ENCODE measurements around the gene ZMYM4.

ZMYM4 gene

GRCh38 chr1:35394386-35394785 is 125.9 kb downstream of the ZMYM4 start:
- no peak for TF ChIP-seq CSRNP3 (CRISPR knock-in tag; IDR thresholded peaks at IDR 0.05)
- TF ChIP-seq ZNF70 (CRISPR knock-in tag; IDR thresholded peaks at IDR 0.05) = no peak
- no peak for TF ChIP-seq ZC3H10 (CRISPR knock-in tag; IDR thresholded peaks at IDR 0.05)
- no peak for TF ChIP-seq OSR1 (CRISPR knock-in tag; IDR thresholded peaks at IDR 0.05)
- TF ChIP-seq ESRRG (CRISPR knock-in tag; IDR thresholded peaks at IDR 0.05) = no peak
- no peak for TF ChIP-seq ARNTL (CRISPR knock-in tag; IDR thresholded peaks at IDR 0.05; ENCODE audit: borderline replicate concordance, low read depth)
- TF ChIP-seq ISL1 (CRISPR knock-in tag; IDR thresholded peaks at IDR 0.05) = no peak
- no peak for TF ChIP-seq ZFP3 (CRISPR knock-in tag; IDR thresholded peaks at IDR 0.05)
- TF ChIP-seq TOX (CRISPR knock-in tag; IDR thresholded peaks at IDR 0.05; ENCODE audit: borderline replicate concordance) = no peak
- TF ChIP-seq POU6F1 (CRISPR knock-in tag; IDR thresholded peaks at IDR 0.05; ENCODE audit: borderline replicate concordance, low read depth) = no peak
- TF ChIP-seq CSDC2 (CRISPR knock-in tag; IDR thresholded peaks at IDR 0.05) = no peak
- TF ChIP-seq RARB (CRISPR knock-in tag; IDR thresholded peaks at IDR 0.05) = no peak
- no peak for TF ChIP-seq ZNF565 (CRISPR knock-in tag; conservative IDR thresholded peaks at IDR 0.05; ENCODE audit: low read depth)
- no peak for TF ChIP-seq TSHZ2 (CRISPR knock-in tag; IDR thresholded peaks at IDR 0.05)
- TF ChIP-seq PPARA (CRISPR knock-in tag; IDR thresholded peaks at IDR 0.05; ENCODE audit: borderline replicate concordance) = no peak
- no peak for TF ChIP-seq GLIS3 (CRISPR knock-in tag; IDR thresholded peaks at IDR 0.05)
- TF ChIP-seq BACH2 (CRISPR knock-in tag; IDR thresholded peaks at IDR 0.05; ENCODE audit: borderline replicate concordance) = no peak
- TF ChIP-seq SNAI2 (CRISPR knock-in tag; IDR thresholded peaks at IDR 0.05) = no peak
- TF ChIP-seq TCF4 (CRISPR knock-in tag; IDR thresholded peaks at IDR 0.05; ENCODE audit: borderline replicate concordance) = no peak
- no peak for TF ChIP-seq ZNF8 (CRISPR knock-in tag; IDR thresholded peaks at IDR 0.05)
- ATAC-seq = no peak

- ATAC-seq = no peak
- no peak for TF ChIP-seq CSRNP3 (CRISPR knock-in tag; IDR thresholded peaks at IDR 0.05)
- no peak for TF ChIP-seq ZFP3 (CRISPR knock-in tag; IDR thresholded peaks at IDR 0.05)
- TF ChIP-seq ZNF70 (CRISPR knock-in tag; IDR thresholded peaks at IDR 0.05) = no peak
- TF ChIP-seq PATZ1 (CRISPR knock-in tag; IDR thresholded peaks at IDR 0.05; ENCODE audit: borderline replicate concordance) = no peak
Observed at GRCh38 chr1:35398739-35399138, 130.2 kb downstream of the ZMYM4 start.

GRCh38 chr1:35401049-35401448 is 132.5 kb downstream of the ZMYM4 start:
- ATAC-seq = no peak
- TF ChIP-seq TOX (CRISPR knock-in tag; IDR thresholded peaks at IDR 0.05; ENCODE audit: borderline replicate concordance) = no peak
- no peak for TF ChIP-seq ZFP3 (CRISPR knock-in tag; IDR thresholded peaks at IDR 0.05)
- TF ChIP-seq CREB5 (CRISPR knock-in tag; IDR thresholded peaks at IDR 0.05; ENCODE audit: low read depth) = no peak
- no peak for TF ChIP-seq BACH2 (CRISPR knock-in tag; IDR thresholded peaks at IDR 0.05; ENCODE audit: borderline replicate concordance)
- TF ChIP-seq POU6F1 (CRISPR knock-in tag; IDR thresholded peaks at IDR 0.05; ENCODE audit: borderline replicate concordance, low read depth) = no peak
- no peak for TF ChIP-seq ARNTL (CRISPR knock-in tag; IDR thresholded peaks at IDR 0.05; ENCODE audit: borderline replicate concordance, low read depth)
- TF ChIP-seq SNAI2 (CRISPR knock-in tag; IDR thresholded peaks at IDR 0.05) = no peak
- TF ChIP-seq ESRRG (CRISPR knock-in tag; IDR thresholded peaks at IDR 0.05) = no peak
- no peak for TF ChIP-seq ZNF8 (CRISPR knock-in tag; IDR thresholded peaks at IDR 0.05)
- no peak for TF ChIP-seq TCF4 (CRISPR knock-in tag; IDR thresholded peaks at IDR 0.05; ENCODE audit: borderline replicate concordance)
- no peak for TF ChIP-seq GLIS3 (CRISPR knock-in tag; IDR thresholded peaks at IDR 0.05)
- no peak for TF ChIP-seq TSHZ2 (CRISPR knock-in tag; IDR thresholded peaks at IDR 0.05)

Data from SK-N-SH treated with all-trans-retinoic acid at 6 μM for 48 hours (cell line).